ENCODE results near the gene PARVB. TPM values are rescaled to one million over a fixed set of nuclear protein-coding genes. Genes with fewer than 3 reads are reported as not detected.

The PARVB gene
- total and polyA plus RNA-seq, 2 donors (not counting 3 experiments of a cell fraction or from before 2014, with no cell fraction given): 155 to 162 TPM

DNA sequence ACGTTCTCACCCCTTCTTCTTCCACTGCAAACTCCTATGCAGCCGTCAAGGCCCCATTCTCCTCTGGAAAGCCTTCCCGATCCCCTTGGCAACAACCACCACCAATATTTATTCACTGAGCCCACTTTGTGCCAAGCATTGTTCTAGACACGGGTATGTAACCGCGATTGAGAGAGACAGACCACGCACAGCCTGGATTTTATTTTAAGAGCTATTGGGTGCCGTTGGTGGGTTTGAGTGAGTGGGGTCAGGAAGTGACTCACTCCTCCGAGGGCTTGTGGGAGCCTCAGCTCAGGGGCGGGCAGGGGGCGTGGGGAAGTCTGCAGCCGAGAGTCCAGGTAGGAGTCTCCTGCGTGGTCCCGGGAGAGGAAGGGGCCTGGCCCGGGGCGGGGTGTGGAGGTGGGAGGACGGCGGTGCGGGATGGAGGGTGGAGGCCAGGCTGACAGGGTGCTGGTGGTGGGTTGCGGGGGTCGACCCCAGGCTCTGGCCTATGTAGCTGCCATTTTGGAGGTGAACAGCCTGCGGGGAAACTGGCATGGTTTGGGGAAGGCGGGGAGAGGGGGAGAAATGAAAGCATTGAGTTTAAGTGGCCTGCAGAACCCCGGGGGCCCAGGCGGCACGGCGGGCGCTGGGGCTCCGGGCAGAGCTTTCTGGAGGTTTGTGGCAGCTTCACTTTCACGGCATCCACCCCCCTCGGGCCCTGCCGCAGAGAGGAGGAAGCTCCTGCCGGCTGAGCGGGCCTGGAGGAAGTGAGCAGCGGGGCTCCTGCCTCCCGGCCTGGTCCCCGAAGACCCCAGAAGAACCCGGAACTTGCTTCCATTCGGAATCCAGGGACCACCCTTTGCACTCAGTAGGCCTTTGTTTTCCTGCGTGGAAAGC is 157.2 kb downstream of the PARVB start:
- Histone ChIP-seq H3K79me2 (ENCODE audit: control insufficient read depth, insufficient read depth, low read length) (no peaks in the 10 kb centered on the region), H3K9me3 (replicated peaks; ENCODE audit: control insufficient read depth, insufficient read depth, low read length) (no peaks in the 10 kb centered on the region), H2AFZ (ENCODE audit: low read depth, low read length) (no peak overlapping the region), H3K9me1 (replicated peaks; ENCODE audit: control insufficient read depth, extremely low read depth, insufficient read depth, low read length) (no peaks in the 10 kb centered on the region), H3K27ac (ENCODE audit: insufficient read depth, low read depth, low read length) (no peak overlapping the region), H3K4me3 (replicated peaks in 1 of 3; ENCODE audit: insufficient read depth in 1 of 3, low read depth in 1 of 3, low read length in 3 of 3) (no peak overlapping the region), H3K27me3 (ENCODE audit: control insufficient read depth in 2 of 2, insufficient read depth in 2 of 2, low read length in 2 of 2) (peaks cover 14 to 19% of the 10 kb centered on the region in 2 experiments), H4K20me1 (replicated peaks; ENCODE audit: control insufficient read depth, extremely low read depth, insufficient read depth, low read length) (no peaks in the 10 kb centered on the region), H3K36me3 (ENCODE audit: control insufficient read depth in 2 of 2, extremely low read depth in 1 of 2, insufficient read depth in 2 of 2, low read length in 2 of 2) (no peaks in the 10 kb centered on the region), H3K9ac (replicated peaks; ENCODE audit: extremely low read depth, insufficient read depth, low read length) (no peak overlapping the region), H3K4me2 (ENCODE audit: insufficient read depth, low read length) (no peak overlapping the region), H3K4me1 (ENCODE audit: control insufficient read depth, extremely low read depth, insufficient read depth, low read length) (no peaks in the 10 kb centered on the region)
- ChIA-PET CTCF (no interaction called here), POLR2A (no interaction called here)
- FAIRE-seq: no peak
- BruUV-seq (replicated peaks): no TSS peak
- intact Hi-C loops (cut with micrococcal nuclease) (no loop called here), dilution Hi-C loops (cut with MboI; ENCODE audit: extremely low pct_ligation_motif_present, low sequenced_read_pairs) (no loop called here)
- TF ChIP-seq POLR2AphosphoS5 (IDR thresholded peaks at IDR 0.05; ENCODE audit: insufficient read depth, low read depth, low read length): no peak
- no peak for TF ChIP-seq MYC (IDR thresholded peaks at IDR 0.05; ENCODE audit: low read depth, low read length)
- no peak for TF ChIP-seq GATA2 (IDR thresholded peaks at IDR 0.05; ENCODE audit: insufficient read depth, insufficient read length, low read depth, low read length)
- no peak for TF ChIP-seq POLR2A (IDR thresholded peaks at IDR 0.05; ENCODE audit: low read depth, low read length)
- no peak for TF ChIP-seq FOS (IDR thresholded peaks at IDR 0.05; ENCODE audit: borderline replicate concordance, insufficient read depth, low read length)
- TF ChIP-seq JUN (IDR thresholded peaks at IDR 0.05; ENCODE audit: borderline replicate concordance, insufficient read depth, insufficient read length, low read depth): no peak
- TF ChIP-seq EZH2 (IDR thresholded peaks at IDR 0.05; ENCODE audit: borderline replicate concordance, low read depth, low read length, severe bottlenecking): no peak
- TF ChIP-seq, protein P1, sequence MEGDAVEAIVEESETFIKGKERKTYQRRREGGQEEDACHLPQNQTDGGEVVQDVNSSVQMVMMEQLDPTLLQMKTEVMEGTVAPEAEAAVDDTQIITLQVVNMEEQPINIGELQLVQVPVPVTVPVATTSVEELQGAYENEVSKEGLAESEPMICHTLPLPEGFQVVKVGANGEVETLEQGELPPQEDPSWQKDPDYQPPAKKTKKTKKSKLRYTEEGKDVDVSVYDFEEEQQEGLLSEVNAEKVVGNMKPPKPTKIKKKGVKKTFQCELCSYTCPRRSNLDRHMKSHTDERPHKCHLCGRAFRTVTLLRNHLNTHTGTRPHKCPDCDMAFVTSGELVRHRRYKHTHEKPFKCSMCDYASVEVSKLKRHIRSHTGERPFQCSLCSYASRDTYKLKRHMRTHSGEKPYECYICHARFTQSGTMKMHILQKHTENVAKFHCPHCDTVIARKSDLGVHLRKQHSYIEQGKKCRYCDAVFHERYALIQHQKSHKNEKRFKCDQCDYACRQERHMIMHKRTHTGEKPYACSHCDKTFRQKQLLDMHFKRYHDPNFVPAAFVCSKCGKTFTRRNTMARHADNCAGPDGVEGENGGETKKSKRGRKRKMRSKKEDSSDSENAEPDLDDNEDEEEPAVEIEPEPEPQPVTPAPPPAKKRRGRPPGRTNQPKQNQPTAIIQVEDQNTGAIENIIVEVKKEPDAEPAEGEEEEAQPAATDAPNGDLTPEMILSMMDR (IDR thresholded peaks at IDR 0.05; ENCODE audit: extremely low read depth in 1 of 2, insufficient read depth in 1 of 2, low read depth in 1 of 2, low read length in 2 of 2): no peak
- no peak for TF ChIP-seq MAX (IDR thresholded peaks at IDR 0.05; ENCODE audit: insufficient read depth, insufficient read length)
- no peak for DNase-seq (ENCODE audit: low read depth, low spot score)

All from endothelial cell of umbilical vein (primary cell).